NT2/D1 (cell line): ENCODE results near the gene CCDC85C.

Experiments used
- SUZ12 ChIP-seq: IDR thresholded peaks from 2 replicates; pipeline ENCODE4 v1.6.1; 2011; ENCODE audit not compliant: insufficient read length, insufficient read depth; ENCODE audit errors: extremely low read depth
- YY1 ChIP-seq: IDR thresholded peaks from 2 replicates; pipeline ENCODE4 v1.6.1; 2011; ENCODE audit not compliant: insufficient read length, insufficient read depth

DNA sequence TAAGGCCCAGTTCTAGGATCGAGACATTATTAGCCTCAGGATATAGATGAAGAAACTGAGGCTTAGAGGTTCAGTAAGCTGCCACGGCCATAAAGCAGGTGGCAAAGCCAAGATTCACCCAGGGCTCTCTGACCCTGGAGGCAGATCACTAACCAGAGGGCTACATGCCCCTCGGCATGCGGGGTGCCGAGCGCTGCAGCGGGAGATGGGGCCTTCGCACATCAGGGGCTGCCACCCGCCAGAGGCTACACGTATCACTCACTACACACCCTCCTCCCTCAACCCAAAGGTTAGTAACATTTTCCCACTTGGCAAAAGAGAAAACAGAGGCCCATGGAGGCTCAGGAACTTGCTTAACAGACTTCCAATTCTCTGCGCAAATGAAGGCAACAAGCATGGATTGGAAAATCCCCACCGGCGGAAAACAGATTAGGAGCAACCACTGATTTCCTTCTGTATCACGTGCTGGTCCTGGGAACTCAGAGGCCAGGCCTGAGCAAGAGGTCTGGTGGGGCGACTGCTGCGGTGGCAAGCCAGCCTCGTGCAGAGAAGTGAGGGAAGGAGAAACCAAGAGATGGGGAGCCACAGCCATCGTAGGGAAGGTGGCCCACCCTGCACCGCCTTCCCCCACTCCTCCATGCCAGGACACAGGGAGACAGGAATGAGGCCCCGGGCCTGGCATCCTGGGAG, 6.0 kb downstream of the CCDC85C start:
- TF ChIP-seq YY1, result no peak
- TF ChIP-seq SUZ12, result no peak
